OCI-LY7 (cell line): ENCODE results near the gene SPTLC1. TPM values are rescaled to one million over a fixed set of nuclear protein-coding genes. Genes with fewer than 3 reads are reported as not detected.

Source experiments
- BruUV-seq: library from RNA; stranded (reverse); fragments of 400-500 nt; replicated peaks from 2 replicates; lab custom pipeline; 2021; lab: Mats Ljungman, UMichigan
- CTCF ChIA-PET: fragments of 300-600 bp; sonication (Branson Sonifier 250); formaldehyde crosslinking; loops from one replicate; lab custom pipeline; 2022; ENCODE audit warnings: antibody characterized with exemption; ENCODE audit not compliant: unreplicated experiment; lab: Charles Lee
- POLR2A ChIA-PET: fragments of 300-600 bp; sonication (Branson Sonifier 250); formaldehyde crosslinking; loops from one replicate; lab custom pipeline; 2022; ENCODE audit warnings: antibody characterized with exemption; lab: Charles Lee
- DNase-seq: peaks from one replicate; pipeline ENCODE4 v3.0.0-alpha.2; 2015; ENCODE audit warnings: low spot score
- H2AFZ ChIP-seq: fragments of 200-600 bp; sonication (generic), shearing (Covaris generic); 2 replicates; pipeline ENCODE4 v1.6.1; 2014; ENCODE audit warnings: mild to moderate bottlenecking, antibody characterized with exemption, low read length, moderate library complexity
- H3K27ac ChIP-seq: fragments of 200-600 bp; sonication (generic); 2 replicates; pipeline ENCODE4 v1.5.1; 2014; ENCODE audit warnings: mixed run types, low read depth, mild to moderate bottlenecking, moderate library complexity, low read length, inconsistent platforms; ENCODE audit not compliant: poor library complexity, severe bottlenecking
- H3K36me3 ChIP-seq: fragments of 200-600 bp; sonication (generic); 2 replicates; pipeline ENCODE4 v1.6.1; 2014; ENCODE audit warnings: mild to moderate bottlenecking, antibody characterized with exemption, low read length, moderate library complexity, mixed read lengths; ENCODE audit not compliant: insufficient read depth
- H3K4me1 ChIP-seq: fragments of 200-600 bp; sonication (generic); 2 replicates; pipeline ENCODE4 v1.5.1; 2014; ENCODE audit warnings: mild to moderate bottlenecking, low read length; ENCODE audit not compliant: insufficient read depth, poor library complexity, severe bottlenecking
- H3K4me2 ChIP-seq: fragments of 200-600 bp; sonication (generic); 2 replicates; pipeline ENCODE4 v1.6.1; 2014; ENCODE audit warnings: mild to moderate bottlenecking, low read length
- H3K4me3 ChIP-seq: fragments of 200-600 bp; sonication (generic); 2 replicates; pipeline ENCODE4 v1.5.1; 2014; ENCODE audit warnings: mild to moderate bottlenecking, low read depth, low read length; ENCODE audit not compliant: poor library complexity, severe bottlenecking
- H3K79me2 ChIP-seq: fragments of 200-600 bp; sonication (generic); 2 replicates; pipeline ENCODE4 v1.6.1; 2016; ENCODE audit warnings: low read depth, mild to moderate bottlenecking, low read length, moderate library complexity, mixed read lengths; ENCODE audit not compliant: insufficient read depth
- H3K9me2 ChIP-seq: fragments of 200-600 bp; sonication (generic); 2 replicates; pipeline ENCODE4 v1.6.1; 2016; ENCODE audit warnings: mild to moderate bottlenecking, low read length, mixed read lengths; ENCODE audit not compliant: insufficient read depth
- H3K9me3 ChIP-seq: fragments of 200-600 bp; sonication (generic); 2 replicates; pipeline ENCODE4 v1.6.1; 2014; ENCODE audit warnings: mild to moderate bottlenecking, mixed run types, low read length, mixed read lengths
- H4K20me1 ChIP-seq: fragments of 200-600 bp; sonication (generic); 2 replicates; pipeline ENCODE4 v1.6.1; 2014; ENCODE audit warnings: mild to moderate bottlenecking, antibody characterized with exemption, low read length, moderate library complexity, mixed read lengths; ENCODE audit not compliant: insufficient read depth
- EZH2phosphoT487 ChIP-seq: fragments of 200-600 bp; sonication (generic); IDR thresholded peaks from 2 replicates; pipeline ENCODE4 v1.6.1; 2018; ENCODE audit warnings: low read depth, borderline replicate concordance, mild to moderate bottlenecking, mixed run types, antibody characterized with exemption, low read length, moderate library complexity, mixed read lengths
- intact Hi-C: fragments of 100-400 bp; cut with micrococcal nuclease; formaldehyde crosslinking; loops from one replicate; pipeline ENCODE4 v1.10.0; 2022; ENCODE audit not compliant: unreplicated experiment
- total RNA-seq, 2 experiments: library from RNA; depleted of rRNA in 1 of 2; stranded (reverse); fragments of >200 nt in 1 of 2; shearing (Covaris generic) in 1 of 2; gene quantifications; 2 replicates each; pipeline ENCODE4 v1.2.3, GENCODE V29; 2014 to 2022
- TF ChIP-seq, protein P1 (sequence below): fragments of 200-600 bp; sonication (generic); conservative IDR thresholded peaks from 2 replicates; pipeline ENCODE4 v1.5.1; 2014; ENCODE audit warnings: mild to moderate bottlenecking, antibody characterized with exemption, low read length, moderate library complexity, mixed read lengths

SPTLC1 gene
- total RNA-seq, 2 experiments from 2014 or later = 42.2 to 48.7 TPM

DNA sequence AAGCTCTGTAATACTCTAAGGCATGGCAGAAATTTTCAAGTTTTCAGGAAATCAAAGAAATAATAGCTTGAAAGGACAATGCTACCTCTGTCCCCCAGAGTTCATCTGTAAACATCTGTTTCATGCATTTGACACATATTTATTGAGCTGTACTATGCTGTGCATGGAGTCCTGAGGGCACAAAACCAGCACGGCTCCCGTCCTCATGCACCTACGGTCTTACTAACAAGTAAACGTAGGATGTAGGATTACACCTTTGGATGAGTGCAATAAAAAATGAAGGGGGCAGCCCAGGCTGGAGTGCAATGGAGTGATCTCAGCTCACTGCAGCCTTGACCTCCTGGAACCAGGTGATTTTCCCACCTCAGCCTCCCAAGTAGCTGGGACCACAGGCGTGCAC lies 81.9 kb downstream of the SPTLC1 start:
- Histone ChIP-seq H3K27ac (no peak overlapping the region), H2AFZ (no peak overlapping the region), H3K9me3 (no peaks in the 10 kb centered on the region), H3K9me2 (no peaks in the 10 kb centered on the region), H3K79me2 (no peaks in the 10 kb centered on the region), H3K4me3 (no peak overlapping the region), H4K20me1 (no peaks in the 10 kb centered on the region), H3K4me2 (no peak overlapping the region), H3K36me3 (peaks cover 65% of the 10 kb centered on the region; the same call in 1 of the 2 replicates), H3K4me1 (no peaks in the 10 kb centered on the region)
- no TSS peak for BruUV-seq
- DNase-seq = no peak
- intact Hi-C loops = loop anchor here (10.0 kb wide), 1 partner anchor 259 kb away; no protein-coding TSS in a partner anchor
- no peak for TF ChIP-seq EZH2phosphoT487
- TF ChIP-seq, protein P1, sequence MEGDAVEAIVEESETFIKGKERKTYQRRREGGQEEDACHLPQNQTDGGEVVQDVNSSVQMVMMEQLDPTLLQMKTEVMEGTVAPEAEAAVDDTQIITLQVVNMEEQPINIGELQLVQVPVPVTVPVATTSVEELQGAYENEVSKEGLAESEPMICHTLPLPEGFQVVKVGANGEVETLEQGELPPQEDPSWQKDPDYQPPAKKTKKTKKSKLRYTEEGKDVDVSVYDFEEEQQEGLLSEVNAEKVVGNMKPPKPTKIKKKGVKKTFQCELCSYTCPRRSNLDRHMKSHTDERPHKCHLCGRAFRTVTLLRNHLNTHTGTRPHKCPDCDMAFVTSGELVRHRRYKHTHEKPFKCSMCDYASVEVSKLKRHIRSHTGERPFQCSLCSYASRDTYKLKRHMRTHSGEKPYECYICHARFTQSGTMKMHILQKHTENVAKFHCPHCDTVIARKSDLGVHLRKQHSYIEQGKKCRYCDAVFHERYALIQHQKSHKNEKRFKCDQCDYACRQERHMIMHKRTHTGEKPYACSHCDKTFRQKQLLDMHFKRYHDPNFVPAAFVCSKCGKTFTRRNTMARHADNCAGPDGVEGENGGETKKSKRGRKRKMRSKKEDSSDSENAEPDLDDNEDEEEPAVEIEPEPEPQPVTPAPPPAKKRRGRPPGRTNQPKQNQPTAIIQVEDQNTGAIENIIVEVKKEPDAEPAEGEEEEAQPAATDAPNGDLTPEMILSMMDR = no peak
- ChIA-PET CTCF (no interaction called here), POLR2A (interaction anchor here (0.6 kb wide), 1 partner anchor 28 kb away, joined by 3 read pairs; no protein-coding TSS in a partner anchor)

DNA sequence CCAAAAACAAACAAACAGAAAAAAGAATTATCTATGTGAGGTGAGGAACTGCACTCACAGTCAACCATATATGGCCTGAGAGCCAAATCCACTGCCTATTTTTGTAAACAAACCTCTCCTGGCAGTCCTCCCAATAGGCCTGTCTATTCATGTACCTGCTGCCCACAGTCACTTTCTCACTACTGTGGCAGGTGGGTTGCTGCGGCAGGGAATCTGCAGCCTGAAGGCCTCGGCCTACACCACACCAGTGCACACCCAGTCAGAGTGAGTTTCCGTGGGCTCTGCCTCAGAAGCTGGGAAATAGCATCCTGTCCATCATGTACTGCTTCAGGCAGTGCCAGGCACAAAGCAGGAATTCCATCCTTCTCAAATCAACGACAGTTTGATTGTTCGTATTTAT lies 82.3 kb downstream of the SPTLC1 start:
- no peak overlapping the region for H3K4me2 ChIP-seq
- H2AFZ ChIP-seq = no peak overlapping the region
- TF ChIP-seq EZH2phosphoT487 = no peak
- TF ChIP-seq, protein P1 = no peak
- H3K79me2 ChIP-seq = no peaks in the 10 kb centered on the region
- H3K4me3 ChIP-seq = no peak overlapping the region
- ChIA-PET CTCF (no interaction called here), POLR2A (interaction anchor here (0.7 kb wide), 1 partner anchor 132 kb away, joined by 5 read pairs; no protein-coding TSS in a partner anchor)
- no peak overlapping the region for H3K27ac ChIP-seq
- intact Hi-C loops = loop anchor here (10.0 kb wide), 1 partner anchor 258 kb away; no protein-coding TSS in a partner anchor
- no peaks in the 10 kb centered on the region for H3K4me1 ChIP-seq
- DNase-seq = no peak
- H3K9me2 ChIP-seq = no peaks in the 10 kb centered on the region
- H3K36me3 ChIP-seq = peaks cover 61% of the 10 kb centered on the region; the same call in 1 of the 2 replicates
- H3K9me3 ChIP-seq = no peaks in the 10 kb centered on the region
- H4K20me1 ChIP-seq = no peaks in the 10 kb centered on the region
- no TSS peak for BruUV-seq

DNA sequence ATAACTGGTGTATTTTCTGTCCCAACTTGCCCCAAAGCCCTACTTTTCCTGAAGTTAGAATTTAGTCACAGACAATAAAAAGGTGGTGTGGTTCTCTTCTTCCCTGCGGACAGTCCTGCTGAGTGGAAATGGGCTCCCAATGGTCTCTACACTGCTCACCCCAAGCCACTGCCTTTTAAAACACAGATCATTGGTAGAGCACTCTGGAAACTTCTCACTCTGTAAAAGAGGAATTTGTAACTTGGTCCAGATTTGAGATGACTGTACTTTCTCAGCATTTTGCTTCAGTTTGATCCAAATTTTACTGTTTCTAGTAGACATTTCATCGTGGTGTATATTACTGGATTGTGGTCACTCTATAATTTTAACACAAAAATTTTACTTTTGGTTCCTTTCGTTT lies 84.8 kb downstream of the SPTLC1 start:
- H3K9me3 ChIP-seq = no peaks in the 10 kb centered on the region
- no peaks in the 10 kb centered on the region for H3K4me1 ChIP-seq
- peaks cover 40% of the 10 kb centered on the region; the same call in 1 of the 2 replicates for H3K36me3 ChIP-seq
- no peaks in the 10 kb centered on the region for H3K9me2 ChIP-seq
- BruUV-seq = no TSS peak
- no peaks in the 10 kb centered on the region for H3K79me2 ChIP-seq
- no peaks in the 10 kb centered on the region for H4K20me1 ChIP-seq
- no peak overlapping the region for H3K27ac ChIP-seq
- POLR2A ChIA-PET = no interaction called here
- TF ChIP-seq, protein P1 = no peak
- TF ChIP-seq EZH2phosphoT487 = no peak
- CTCF ChIA-PET = no interaction called here
- DNase-seq = no peak
- H3K4me2 ChIP-seq = no peak overlapping the region
- H2AFZ ChIP-seq = no peak overlapping the region
- no peak overlapping the region for H3K4me3 ChIP-seq
- intact Hi-C loops = loop anchor here (10.0 kb wide), 1 partner anchor 256 kb away; no protein-coding TSS in a partner anchor
